22Rv1 (cell line): ENCODE results near the gene CELF2.

Experiments
- H3K27ac ChIP-seq: fragments of 450-650 bp; 2 replicates; pipeline ENCODE4 v1.5.1; 2017
- CTCF ChIP-seq: fragments of 450-650 bp; IDR thresholded peaks from 2 replicates; pipeline ENCODE4 v1.5.1; 2017; ENCODE audit warnings: mild to moderate bottlenecking
- ZFX ChIP-seq: fragments of 450-650 bp; IDR thresholded peaks from 2 replicates; pipeline ENCODE4 v1.6.1; 2017; ENCODE audit warnings: antibody characterized with exemption, borderline replicate concordance

Gene CELF2

GRCh38 chr10:11164803-11165590 lies 147.3 kb downstream of the CELF2 start:
- no peak overlapping the region for H3K27ac ChIP-seq
- TF ChIP-seq ZFX: no peak
- TF ChIP-seq CTCF: no peak

GRCh38 chr10:11165591-11166543 lies 148.2 kb downstream of the CELF2 start:
- no peak overlapping the region for H3K27ac ChIP-seq
- TF ChIP-seq ZFX (no peak), CTCF (peak; percentile 27; the same call in 1 of the 2 replicates)

GRCh38 chr10:11166550-11166949 lies 148.9 kb downstream of the CELF2 start:
- H3K27ac ChIP-seq: no peak overlapping the region
- TF ChIP-seq CTCF: no peak
- no peak for TF ChIP-seq ZFX

- TF ChIP-seq ZFX: no peak
- H3K27ac ChIP-seq: no peak overlapping the region
Measured at GRCh38 chr10:11167233-11167966, 149.7 kb downstream of the CELF2 start.

GRCh38 chr10:11168423-11169090 lies 150.9 kb downstream of the CELF2 start:
- no peak overlapping the region for H3K27ac ChIP-seq
- TF ChIP-seq CTCF (no peak), ZFX (no peak)

GRCh38 chr10:11169976-11170375 lies 152.3 kb downstream of the CELF2 start:
- no peak for TF ChIP-seq CTCF
- H3K27ac ChIP-seq: no peak overlapping the region

- no peak overlapping the region for H3K27ac ChIP-seq
- TF ChIP-seq CTCF: no peak
- no peak for TF ChIP-seq ZFX
Measured at GRCh38 chr10:11170574-11170973, 152.9 kb downstream of the CELF2 start.
